Stimulated activated CD8-positive, alpha-beta memory T cell treated with anti-CD3 and anti-CD28 coated beads, Interleukin-12 subunit alpha, Interleukin-12 subunit beta, amount 100 ng/mL, for 24 hours (primary cell): ENCODE data around the gene PTPN22.

Source experiments
- DNase-seq: peaks from one replicate; pipeline ENCODE4 v3.0.0-alpha.2; 2020; ENCODE audit errors: extremely low read depth

PTPN22 gene

GRCh38 chr1:113802367-113803007 lies 69.0 kb downstream of the PTPN22 start:
- DNase-seq = no peak

GRCh38 chr1:113800487-113800886 lies 71.0 kb downstream of the PTPN22 start:
- DNase-seq = no peak

GRCh38 chr1:113797472-113797871 lies 74.0 kb downstream of the PTPN22 start:
- no peak for DNase-seq

GRCh38 chr1:113793878-113794834 lies 77.4 kb downstream of the PTPN22 start:
- no peak for DNase-seq

GRCh38 chr1:113792986-113793385 lies 78.5 kb downstream of the PTPN22 start:
- no peak for DNase-seq

GRCh38 chr1:113792471-113792870 lies 79.0 kb downstream of the PTPN22 start:
- DNase-seq = no peak

GRCh38 chr1:113788802-113789201 lies 82.7 kb downstream of the PTPN22 start:
- DNase-seq = no peak

GRCh38 chr1:113787663-113788062 lies 83.8 kb downstream of the PTPN22 start:
- DNase-seq = no peak

GRCh38 chr1:113786069-113786468 lies 85.4 kb downstream of the PTPN22 start:
- DNase-seq = no peak

GRCh38 chr1:113784104-113784779 lies 87.3 kb downstream of the PTPN22 start:
- no peak for DNase-seq

- DNase-seq = no peak
Observed at GRCh38 chr1:113783254-113784103, 88.0 kb downstream of the PTPN22 start.

GRCh38 chr1:113782406-113782805 lies 89.1 kb downstream of the PTPN22 start:
- no peak for DNase-seq

- no peak for DNase-seq
Observed at GRCh38 chr1:113780374-113781146, 91.0 kb downstream of the PTPN22 start.

GRCh38 chr1:113779542-113779941 lies 92.0 kb downstream of the PTPN22 start:
- no peak for DNase-seq

GRCh38 chr1:113777561-113777960 lies 94.0 kb downstream of the PTPN22 start:
- no peak for DNase-seq

GRCh38 chr1:113770031-113770430 lies 101.5 kb downstream of the PTPN22 start:
- DNase-seq = no peak

- no peak for DNase-seq
Observed at GRCh38 chr1:113769601-113769970, 101.9 kb downstream of the PTPN22 start.

GRCh38 chr1:113768916-113769600 lies 102.5 kb downstream of the PTPN22 start:
- DNase-seq = no peak

- no peak for DNase-seq
Observed at GRCh38 chr1:113765306-113766230, 105.9 kb downstream of the PTPN22 start.
